NCI-H345 treated with DMSO at 0.1 percent for 48 hours (cell line): ENCODE results near the gene IGLL5.

Experiments used
- DNase-seq: peaks from one replicate; lab custom pipeline; 2025; ENCODE audit not compliant: unreplicated experiment; lab: John Stamatoyannopoulos, UW

IGLL5 gene

GRCh38 chr22:22858559-22858937 is 29.1 kb upstream of the IGLL5 start:
- DNase-seq = no peak

GRCh38 chr22:22863001-22863400 is 24.6 kb upstream of the IGLL5 start:
- no peak for DNase-seq

- DNase-seq = no peak
These were observed 22.1 kb upstream of the IGLL5 start for GRCh38 chr22:22865311-22866072.

DNA sequence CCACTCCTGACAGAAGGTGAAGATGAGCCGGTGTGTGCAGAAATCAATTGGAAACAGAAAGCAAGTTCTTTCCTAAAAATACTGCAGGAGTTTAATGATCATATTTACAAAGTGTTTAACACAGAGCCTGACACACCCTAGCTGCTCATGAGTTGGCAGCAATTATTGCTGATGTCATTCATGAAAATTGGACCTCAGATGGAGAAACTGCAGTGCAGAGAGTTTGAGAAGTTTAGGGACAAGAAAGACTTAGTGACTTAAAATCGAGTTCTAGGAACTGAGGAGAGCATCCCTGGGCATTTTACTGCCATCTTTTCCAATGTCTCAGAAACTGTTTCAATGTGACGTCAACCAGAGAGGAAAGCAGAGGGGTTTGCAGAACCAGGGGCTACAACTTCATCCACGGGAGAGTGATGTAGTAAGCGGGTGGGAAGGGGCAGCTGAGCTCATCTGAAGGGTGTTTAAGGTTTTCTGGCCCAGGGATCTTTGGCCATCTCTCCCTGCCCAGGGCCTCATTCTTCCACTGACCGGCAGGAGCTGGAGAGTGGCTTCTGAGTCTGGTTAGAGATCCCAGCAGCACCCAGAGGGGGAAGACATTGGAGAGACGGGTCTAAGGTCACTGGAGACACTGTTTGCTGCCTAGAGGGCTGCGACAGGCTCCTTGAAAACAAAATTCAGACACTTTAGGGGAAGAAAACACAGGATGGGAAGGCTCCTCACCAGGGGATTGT is 21.1 kb upstream of the IGLL5 start:
- no peak for DNase-seq

DNA sequence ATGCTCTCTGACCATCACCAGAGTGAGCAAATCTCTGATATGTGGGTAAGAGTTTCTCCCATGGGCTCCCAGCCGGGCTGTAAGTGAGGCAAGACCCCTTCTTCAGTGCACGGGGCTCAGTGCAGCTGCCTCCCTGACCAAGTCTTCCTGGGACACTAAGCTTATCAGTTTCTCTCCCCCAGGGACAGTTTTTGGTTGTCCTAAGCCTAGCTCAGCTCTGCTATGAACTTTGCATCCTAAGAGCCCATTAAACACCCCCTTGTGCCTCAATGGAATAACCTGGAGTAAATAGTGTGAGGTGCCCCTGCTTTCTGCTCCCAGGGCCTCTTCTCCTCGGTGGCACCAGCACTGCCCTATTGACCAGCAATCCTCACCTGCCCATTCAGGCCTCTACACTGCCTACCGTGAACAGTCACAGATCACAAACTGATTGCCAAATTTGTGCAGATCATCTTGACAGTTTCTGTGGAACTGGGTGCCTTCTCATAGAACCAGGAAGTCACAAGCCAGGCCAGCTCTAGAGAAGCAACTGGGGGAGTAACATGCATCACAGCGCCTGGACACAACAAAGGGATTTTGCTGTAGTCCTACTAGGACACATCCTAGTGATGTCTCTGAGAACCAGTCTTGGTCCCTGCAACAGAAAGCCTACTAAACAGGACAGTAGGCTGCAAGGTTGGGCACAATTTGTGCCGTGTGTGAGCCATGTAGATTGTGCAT is 19.5 kb upstream of the IGLL5 start:
- DNase-seq = no peak

DNA sequence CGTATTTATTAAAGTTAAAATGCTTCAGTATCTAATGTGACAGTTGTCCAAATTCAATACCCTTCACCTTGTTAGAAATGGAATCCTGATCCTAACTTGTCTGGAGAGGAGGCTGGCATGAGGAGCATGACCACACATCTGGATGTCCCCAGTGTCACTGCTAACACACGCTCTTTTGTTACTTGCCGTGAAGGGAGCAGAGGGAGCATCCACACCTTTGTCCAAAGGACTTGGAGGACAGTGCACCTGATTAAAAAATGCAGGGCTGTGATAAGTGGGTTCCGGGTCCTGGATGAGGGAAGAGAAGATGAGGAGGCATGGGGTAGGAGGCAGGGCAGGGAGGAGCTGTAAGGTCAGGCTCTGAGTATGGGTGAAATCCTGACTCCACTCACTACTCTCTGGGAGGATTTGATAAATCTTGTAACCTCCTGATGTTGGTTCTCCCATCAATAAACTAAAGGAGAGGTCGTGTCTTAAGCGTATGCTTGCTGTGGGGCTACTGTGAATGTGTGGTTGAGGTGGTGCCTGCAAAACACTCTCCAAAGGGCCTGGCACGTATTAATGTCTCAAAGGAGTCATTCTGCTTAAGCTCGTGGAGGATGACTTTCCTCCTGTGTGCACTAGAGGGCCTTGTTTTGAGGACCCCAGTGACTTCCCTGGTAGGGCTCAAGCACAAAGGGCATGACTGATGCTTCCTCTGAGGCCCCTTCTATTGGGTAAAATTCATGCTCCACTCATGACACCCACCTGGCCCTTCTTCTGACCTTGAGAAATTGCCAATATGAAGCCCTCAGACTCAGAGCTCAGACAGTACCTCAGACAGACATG is 16.8 kb upstream of the IGLL5 start:
- no peak for DNase-seq

DNA sequence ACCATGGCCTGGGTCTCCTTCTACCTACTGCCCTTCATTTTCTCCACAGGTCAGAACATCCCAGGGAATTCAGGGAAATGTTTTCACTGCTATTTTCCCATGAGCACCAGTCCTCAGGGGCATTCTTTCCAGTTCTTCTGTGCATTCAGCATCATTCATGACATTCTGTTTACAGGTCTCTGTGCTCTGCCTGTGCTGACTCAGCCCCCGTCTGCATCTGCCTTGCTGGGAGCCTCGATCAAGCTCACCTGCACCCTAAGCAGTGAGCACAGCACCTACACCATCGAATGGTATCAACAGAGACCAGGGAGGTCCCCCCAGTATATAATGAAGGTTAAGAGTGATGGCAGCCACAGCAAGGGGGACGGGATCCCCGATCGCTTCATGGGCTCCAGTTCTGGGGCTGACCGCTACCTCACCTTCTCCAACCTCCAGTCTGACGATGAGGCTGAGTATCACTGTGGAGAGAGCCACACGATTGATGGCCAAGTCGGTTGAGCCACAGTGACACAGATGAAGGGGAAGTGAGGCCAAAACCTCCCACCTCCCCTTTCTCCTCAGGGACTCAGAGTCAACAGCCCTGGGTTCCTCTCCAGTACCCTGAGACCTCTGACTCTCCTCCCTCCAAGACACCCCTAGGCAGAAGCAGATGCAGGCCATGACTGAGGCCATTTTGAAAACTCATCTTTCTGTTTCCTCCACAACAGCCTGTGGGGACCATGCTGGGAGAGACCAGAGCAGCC is 15.9 kb upstream of the IGLL5 start:
- no peak for DNase-seq

GRCh38 chr22:22872722-22873708 is 14.6 kb upstream of the IGLL5 start:
- no peak for DNase-seq

DNA sequence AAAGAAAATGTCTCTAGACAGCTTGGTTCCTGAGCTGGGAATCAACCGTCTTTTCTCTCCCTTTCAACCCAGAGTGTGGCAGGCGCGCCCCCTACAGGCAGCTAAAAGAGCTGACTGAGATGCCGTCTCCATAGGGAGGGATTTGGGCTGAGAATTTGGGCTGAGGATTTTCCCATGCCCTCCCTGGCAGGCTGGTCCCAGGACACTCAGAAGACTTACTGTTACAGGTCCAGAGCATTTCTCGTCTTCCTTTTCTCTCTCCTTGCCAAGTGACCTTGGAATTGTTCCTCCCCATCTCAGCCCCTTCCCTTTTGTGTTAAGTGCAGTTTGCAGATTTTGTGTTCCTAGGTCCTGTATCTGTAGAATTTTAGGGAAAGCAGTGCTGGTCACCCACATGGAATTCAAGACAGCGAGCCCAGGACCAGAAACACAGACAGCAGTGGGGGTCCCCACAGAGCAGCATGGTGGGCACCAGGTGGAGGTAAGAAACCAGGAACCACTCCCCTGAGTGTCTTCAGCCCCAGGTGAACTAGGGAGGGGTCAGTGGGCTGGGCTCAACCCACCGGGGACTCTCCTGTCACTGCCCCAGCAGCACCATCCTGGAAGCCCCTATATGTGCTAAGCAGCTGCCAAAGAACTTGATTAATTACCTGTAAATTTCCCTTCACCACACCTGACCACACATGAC is 9.9 kb upstream of the IGLL5 start:
- DNase-seq = peak; percentile 14

GRCh38 chr22:22878211-22878570 is 9.4 kb upstream of the IGLL5 start:
- no peak for DNase-seq

GRCh38 chr22:22878801-22879674 is 8.6 kb upstream of the IGLL5 start:
- DNase-seq = no peak

DNA sequence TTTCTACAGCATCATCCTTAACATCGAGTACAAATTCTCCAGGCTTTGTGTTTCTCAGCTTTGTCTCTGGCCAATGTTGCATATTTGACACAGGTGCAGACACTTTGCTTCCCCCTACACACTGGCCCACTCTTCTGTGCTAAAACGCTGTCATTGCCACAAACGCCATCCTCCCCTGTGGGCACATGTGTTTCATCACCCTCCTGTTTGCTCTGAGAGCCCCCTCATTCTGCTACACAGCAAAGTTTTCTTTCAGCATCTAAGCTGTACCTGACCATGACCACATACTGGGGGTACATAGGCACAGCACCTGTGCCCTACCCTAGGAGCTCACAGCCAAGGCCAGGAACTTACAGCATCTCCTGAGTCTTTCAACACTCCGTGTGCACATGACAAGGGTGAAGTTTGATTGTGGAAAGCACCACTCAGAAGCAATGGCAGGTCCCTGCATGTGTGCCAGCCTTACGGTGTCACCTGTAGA is 7.9 kb upstream of the IGLL5 start:
- no peak for DNase-seq

- DNase-seq = no peak
These were observed 7.0 kb upstream of the IGLL5 start for GRCh38 chr22:22880645-22881044.

DNA sequence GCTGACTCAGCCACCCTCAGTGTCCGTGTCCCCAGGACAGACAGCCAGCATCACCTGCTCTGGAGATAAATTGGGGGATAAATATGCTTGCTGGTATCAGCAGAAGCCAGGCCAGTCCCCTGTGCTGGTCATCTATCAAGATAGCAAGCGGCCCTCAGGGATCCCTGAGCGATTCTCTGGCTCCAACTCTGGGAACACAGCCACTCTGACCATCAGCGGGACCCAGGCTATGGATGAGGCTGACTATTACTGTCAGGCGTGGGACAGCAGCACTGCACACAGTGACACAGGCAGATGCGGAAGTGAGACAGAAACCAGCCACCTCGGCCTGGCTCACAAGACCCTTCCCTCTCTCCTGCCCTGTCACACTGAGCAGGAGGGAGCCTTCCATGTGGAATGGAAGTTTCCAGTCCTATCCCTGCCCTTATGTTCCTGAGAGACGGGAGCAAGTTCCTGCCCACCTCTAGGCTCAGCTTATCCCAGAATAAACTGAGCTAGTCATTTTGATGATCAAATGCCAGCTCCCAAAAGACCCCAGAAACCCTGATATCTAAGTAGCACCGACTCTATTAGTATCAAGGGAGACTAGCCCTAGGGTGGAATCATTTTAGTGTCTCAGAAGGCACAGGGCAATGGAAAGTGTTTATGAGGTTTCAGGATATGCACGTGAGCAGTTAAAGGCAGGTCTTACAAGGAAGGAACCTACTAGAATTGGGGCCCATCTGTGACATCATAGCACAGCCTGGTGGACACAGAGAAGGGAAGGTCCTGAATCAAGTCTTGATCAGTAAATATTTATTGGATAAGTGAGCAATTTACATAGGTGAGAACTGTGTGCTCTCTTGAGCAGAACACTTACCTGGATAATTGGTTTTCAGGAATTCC is 6.3 kb upstream of the IGLL5 start:
- no peak for DNase-seq

GRCh38 chr22:22882033-22882717 is 5.4 kb upstream of the IGLL5 start:
- no peak for DNase-seq

- no peak for DNase-seq
These were observed 4.4 kb upstream of the IGLL5 start for GRCh38 chr22:22883090-22883727.
